NCI-H526 treated with DMSO at 0.1 percent for 48 hours (cell line): ENCODE data around the gene TLCD1.
"Not testable (repeated sequence)": the region's sequence is repeated elsewhere in the genome, so short reads cannot be mapped to it uniquely, and the experiment has no call there.

Experiments used
- DNase-seq: peaks from one replicate; lab custom pipeline; 2025; lab: John Stamatoyannopoulos, UW

Gene TLCD1

DNA sequence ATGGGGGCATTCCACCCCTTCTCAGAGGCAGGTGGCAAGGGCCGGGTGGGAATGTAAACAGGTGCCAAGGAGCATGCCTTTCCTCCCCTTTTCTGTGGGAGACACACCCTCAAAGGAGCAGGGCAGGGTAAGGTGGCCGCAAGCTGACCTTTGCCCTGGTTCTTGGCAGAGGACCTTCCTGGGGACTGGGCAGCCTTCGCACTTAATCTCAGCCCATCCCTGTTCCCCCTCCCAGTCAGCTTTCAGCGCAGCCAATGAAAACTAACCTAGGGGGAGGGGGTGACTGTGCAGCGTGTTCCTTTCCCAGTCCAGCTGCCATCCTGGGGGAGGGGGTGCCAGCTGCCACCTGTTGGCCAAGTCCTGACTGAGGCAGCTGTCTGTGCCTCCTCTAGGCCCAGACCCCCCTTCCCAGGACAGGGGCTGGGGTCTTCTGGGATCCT, 20.6 kb upstream of the TLCD1 start:
- DNase-seq, result peak; percentile 22

DNA sequence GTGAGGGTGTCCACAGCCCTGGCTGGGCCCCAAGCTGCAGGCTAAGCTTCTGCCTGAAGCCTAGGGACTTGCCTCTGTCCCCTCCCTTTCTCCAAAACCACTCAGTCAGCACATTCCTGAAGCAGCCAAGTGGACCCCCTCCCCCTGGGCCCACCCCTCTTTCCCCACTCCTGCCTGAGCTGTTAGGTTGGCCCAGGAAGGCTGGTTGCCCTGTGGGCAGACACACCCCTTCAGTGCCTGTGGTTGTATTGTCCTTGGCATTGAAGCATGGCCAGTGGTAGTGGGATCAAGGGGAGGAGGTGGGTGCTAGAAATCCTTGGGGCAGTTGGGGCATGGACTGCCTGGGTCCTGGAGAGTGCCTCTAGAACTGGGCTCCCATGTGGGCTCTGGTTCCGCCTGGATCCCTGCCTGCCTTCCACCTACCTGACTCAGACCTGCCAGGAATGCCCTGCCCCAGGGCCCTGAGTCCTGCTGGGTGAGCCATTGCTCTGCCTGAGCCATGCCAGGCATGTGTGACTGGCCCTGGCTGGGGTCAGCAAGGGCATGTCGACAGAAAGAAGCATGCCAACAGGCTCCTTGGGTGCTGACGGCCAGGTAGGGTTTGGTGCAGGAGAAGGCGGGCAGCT, 19.9 kb upstream of the TLCD1 start:
- DNase-seq, result no peak

DNA sequence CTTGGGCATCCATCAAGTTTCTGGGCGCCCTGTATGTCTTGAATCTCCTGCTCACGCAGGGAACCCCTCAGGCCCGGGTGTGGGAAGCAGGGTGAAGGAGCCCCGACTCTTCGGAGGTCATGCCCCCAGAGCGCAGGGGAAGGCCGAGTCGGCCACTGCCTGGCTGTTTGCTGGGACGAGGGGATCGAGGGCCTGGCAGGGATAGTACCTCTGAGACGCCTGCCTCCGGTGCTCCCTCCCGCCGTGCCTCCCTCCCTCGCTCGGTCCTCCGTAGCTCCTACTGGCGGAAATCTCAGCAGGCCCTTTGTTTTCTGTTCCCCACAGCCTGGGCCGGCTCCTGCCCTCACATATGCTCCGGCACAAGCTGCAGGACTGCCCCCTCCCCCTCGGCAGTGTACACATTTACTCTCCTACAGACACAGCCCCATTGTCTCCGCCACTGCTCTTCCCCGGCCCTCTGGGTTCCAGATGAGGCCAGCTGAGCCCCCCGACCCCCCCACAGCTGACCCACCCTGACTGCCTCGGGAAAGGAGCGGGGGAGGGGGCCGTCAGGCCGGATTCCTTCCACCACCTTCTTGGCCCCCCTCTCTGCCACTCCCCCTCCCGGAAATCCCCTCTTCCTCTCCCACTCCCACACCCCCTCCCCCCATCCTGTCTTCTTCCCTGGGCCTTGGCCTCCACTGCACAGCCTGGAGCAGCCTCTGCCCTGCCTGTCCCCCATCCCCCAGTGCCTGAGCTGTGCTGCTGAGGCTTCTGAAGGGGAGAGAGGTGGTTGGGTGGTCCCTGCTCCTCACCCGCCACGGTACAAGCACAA, 19.1 kb upstream of the TLCD1 start:
- DNase-seq, result peak; percentile 86

DNA sequence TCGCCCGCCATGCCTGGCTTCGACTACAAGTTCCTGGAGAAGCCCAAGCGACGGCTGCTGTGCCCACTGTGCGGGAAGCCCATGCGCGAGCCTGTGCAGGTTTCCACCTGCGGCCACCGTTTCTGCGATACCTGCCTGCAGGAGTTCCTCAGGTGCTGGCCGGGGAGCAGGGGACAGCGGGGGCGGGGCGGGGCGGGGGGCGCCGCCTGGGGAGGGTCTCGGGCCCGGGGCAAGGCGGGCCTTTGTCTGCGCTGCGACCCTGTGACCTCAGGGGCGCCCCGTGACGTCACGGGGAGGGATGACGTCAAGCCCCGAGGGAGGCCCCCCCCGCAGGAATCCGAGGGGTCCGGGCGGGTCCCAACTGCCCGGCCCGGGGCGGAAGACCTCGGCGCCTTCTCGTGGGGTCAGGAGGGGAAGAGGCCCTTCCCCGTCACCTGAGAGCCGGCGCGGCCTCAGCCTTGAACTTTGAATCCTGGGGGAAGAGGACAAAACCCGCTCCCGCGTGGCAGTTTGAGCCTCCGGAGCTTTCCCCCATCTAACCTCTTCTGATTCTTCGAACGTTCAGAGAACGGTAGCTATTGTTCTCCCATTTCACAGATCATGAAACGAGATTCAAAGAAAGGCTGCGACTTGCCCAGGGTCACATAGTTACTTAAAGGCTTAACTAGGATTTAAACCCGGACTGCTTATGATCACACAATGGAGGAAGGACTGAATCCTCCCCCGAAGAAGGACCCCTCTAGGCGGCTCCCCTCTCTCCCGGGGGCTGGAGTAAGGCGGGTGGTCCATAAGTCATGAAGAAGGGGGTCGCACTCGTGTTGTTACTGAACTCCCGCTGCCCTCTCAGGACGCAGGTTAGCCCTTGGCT, 18.3 kb upstream of the TLCD1 start:
- DNase-seq, result no peak

DNA sequence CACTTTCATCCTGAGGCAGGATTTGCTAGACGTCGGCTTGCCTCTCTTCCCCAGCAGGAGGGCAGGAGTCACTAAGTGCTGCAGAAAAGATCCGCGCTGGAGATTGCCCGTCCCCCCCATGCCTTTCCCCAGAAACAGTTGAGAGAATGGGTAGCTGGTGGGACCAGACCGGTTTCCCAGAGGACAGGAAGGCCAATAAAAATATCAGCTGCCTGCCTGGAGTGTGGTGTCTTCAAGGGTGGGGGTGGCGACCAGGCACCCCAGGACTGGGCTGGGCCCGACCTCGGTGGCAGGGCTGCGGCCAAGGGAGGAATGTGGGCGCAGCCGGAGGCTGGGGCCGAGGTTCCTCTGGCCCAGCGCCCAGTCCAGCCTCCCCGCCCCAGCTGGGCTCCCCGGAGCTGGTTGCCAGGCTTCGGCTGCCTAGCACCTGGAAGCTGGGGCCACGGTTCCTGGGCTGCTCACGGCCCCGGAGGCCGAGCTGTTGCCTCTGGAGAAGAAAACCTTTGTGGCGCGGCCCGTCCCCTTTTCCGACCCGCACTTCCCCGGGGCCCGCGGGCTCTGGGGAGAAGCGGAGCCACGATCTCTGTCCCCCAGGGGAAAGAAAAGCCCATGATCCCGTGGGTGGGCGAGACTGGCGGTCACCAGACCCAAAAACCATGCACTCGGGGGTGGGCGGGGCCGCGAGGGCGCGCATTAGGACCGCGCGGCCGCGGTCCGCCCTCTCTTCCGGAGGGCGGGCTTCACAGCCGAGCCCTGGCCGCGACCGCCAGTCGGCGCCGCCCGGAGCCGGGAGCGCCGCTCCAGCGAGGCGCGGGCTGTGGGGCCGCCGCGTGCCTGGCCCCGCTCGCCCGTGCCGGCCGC, 17.4 kb upstream of the TLCD1 start, which contains the start of gene TRAF4:
Gene TRAF4 (plus strand): TSS at position 769 of the 861 bp plus-strand sequence. CDS start 102 bp downstream, outside the sequence.
- peak; percentile 90 for DNase-seq

DNA sequence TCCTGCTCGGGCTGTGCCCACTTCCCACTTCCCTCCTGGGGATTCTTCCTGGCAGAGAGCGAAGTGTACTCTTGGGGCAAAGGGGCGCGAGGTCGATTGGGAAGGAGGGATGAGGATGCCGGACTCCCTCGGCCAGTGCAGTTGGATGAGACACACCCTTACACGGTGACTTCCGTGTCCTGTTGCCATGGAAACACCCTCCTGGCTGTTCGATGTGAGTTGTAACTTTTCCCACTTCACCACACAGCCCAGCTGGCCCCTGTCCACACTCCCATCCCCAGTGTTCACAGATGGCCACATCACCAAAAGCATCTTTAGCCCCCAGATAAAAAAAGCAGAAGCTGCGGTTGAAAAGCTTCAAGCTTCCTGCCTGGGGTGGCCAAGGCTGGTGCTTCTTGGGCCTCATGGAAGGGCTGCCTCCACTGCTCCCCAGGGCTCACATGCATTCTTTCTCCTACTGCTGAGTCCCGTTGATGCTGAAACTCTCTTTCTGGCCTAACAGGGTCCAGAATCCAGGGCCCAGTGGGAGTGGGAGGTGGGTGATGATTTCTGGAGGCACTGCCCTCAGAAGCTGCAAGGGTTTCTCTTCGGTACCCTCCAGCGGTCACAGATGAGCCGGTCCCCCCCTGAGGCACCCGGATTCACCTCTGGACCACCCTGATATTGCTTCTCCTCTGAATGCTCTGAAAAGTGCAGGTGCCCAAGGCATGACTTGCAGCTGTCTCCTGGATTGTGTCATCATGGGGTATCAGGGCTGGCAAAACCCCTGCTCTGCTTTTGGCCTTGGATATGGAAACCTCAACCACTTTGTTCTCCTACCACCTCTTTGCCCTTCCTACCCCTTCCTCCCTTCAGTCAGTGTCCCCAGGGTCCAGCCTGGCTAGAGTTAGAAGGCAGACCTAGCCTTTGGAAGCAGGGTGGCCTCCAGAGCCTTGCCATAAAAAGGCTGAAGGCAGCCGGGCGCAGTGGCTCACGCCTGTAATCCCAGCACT, 15.6 kb upstream of the TLCD1 start:
- no peak for DNase-seq

DNA sequence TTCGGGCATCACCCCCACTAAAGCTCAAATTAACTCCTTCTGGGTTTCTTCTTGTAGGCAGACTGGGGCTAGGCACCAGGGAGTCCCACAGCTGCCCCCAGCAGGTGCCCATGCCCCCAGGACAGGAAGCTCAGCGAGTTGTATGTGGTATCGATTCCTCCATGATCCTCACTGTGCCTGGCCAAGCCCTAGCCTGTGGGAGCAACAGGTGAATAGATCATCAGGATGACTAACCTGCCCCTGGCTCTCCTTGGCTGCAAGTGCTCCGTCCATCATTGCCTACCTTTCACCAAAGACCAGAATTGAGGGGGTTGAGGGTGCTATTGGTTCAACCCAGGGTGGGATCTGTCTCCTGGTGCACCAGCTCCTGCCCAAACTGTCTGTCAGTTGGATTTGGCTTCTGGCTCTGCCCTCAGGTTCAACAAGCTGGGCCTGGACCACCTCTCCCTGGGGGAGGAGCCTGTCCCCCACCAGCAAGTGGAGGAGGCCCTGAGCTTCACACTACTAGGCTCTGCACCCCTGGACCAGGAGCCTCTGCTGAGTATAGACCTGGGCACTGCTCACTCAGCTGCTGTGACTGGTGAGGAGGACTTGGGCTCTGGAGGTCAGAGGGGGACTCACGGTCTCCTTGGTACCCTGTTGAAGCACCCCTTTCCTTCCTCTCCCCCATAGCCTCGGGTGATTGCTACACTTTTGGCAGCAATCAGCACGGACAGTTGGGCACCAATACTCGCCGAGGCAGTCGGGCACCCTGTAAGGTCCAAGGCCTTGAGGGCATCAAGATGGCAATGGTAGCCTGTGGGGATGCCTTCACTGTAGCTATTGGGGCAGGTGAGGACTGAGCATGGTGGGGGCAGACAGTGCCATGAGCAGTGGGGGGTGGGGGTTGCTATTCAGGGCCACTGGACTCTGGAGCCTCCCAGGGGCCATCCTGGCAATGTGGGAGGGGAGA, 14.6 kb upstream of the TLCD1 start:
- no peak for DNase-seq

DNA sequence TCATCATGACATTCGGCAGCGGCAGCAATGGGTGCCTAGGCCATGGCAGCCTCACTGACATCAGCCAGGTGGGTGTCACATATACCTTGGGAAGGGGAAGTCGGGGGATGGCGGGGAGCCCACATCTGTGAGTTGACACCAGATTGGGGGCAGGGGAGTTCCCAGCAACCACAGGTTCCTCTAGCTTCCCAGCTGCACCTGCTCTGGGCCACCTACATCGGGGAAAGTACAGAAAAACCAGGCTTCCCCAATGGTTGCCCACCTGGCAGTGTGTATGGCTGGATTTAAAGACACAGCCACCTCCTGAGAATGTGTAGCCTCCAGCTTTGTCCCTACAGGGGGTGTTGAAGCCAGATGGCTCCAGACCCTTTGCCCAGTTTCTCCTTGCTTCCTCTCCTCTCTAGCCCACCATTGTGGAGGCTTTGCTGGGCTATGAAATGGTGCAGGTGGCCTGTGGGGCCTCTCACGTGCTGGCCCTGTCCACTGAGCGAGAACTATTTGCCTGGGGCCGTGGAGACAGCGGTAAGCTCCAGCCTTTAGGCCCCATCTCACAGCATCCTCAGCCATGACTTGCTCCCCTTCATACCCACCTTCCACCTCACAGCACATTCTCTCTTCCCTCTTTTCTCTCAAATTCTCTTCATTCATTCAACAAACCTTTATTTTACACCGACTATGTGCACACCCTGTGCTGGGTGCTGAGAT, 12.8 kb upstream of the TLCD1 start:
- DNase-seq, result no peak

DNA sequence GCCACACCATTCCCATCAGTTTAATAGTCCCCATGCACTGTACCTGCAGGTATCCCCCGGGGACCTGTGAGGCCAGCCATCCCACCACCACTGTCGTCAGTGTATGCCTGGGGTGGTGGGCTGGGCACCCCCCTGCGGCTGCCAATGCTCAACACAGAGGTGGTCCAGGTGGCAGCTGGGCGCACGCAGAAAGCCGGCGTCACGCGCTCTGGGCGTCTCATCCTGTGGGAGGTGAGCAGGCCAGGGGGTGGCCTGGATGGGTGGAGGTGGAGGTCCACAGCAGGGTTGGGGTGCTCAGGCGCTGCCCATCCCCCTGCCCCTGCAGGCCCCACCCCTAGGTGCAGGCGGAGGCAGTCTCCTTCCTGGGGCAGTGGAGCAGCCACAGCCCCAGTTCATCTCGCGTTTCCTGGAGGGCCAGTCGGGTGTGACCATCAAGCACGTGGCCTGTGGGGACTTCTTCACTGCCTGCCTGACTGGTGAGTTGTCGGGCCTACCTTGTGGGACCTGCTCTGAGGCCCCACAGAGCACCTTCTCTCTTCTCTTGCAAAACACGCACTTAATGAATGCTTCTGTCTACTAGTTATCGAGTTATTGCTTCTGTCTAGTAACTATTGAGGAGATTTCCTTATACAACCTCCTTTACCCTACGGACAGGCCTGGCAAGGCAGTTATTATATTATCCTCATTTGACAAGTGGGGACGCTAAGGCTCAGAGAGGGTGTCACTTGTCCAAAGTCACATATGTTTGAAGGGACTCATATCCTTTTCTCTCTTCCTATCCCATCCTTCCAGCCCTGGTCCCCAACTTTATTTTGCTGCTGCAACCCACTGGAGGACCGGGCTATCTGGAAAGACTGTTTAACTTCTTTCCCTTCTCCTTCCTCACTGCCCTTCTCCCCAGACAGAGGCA, 12.0 kb upstream of the TLCD1 start:
- peak; percentile 54 for DNase-seq

DNA sequence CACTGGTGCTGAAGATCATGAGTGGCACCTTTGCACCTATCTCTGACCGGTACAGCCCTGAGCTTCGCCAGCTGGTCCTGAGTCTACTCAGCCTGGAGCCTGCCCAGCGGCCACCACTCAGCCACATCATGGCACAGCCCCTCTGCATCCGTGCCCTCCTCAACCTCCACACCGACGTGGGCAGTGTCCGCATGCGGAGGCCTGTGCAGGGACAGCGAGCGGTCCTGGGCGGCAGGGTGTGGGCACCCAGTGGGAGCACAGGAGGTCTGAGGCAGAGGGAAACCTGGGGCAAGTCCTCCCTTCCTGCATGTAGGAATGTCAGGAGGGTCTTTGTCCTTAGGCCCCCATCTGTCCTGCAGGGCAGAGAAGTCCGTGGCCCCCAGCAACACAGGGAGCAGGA, 11.3 kb upstream of the TLCD1 start:
- DNase-seq, result no peak

DNA sequence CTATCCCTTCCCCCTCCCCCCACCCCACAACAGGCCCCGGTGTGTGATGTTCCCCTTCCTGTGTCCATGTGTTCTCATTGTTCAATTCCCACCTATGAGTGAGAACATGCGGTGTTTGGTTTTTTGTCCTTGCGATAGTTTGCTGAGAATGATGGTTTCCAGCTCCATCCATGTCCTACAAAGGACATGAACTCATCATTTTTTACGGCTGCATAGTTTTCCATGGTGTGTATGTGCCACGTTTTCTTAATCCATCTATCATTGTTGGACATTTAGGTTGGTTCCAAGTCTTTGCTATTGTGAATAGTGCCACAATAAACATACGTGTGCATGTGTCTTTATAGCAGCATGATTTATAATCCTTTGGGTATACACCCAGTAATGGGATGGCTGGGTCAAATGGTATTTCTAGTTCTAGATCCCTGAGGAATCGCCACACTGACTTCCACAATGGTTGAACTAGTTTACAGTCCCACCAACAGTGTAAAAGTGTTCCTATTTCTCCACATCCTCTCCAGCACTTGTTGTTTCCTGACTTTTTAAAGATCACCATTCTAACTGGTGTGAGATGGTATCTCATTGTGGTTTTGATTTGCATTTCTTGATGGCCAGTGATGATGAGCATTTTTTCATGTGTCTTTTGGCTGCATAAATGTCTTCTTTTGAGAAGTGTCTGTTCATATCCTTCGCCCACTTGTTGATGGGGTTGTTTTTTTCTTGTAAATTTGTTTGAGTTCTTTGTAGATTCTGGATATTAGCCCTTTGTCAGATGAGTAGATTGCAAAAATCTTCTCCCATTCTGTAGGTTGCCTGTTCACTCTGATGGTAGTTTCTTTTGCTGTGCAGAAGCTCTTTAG, 10.1 kb upstream of the TLCD1 start:
- not testable (repeated sequence) for DNase-seq

DNA sequence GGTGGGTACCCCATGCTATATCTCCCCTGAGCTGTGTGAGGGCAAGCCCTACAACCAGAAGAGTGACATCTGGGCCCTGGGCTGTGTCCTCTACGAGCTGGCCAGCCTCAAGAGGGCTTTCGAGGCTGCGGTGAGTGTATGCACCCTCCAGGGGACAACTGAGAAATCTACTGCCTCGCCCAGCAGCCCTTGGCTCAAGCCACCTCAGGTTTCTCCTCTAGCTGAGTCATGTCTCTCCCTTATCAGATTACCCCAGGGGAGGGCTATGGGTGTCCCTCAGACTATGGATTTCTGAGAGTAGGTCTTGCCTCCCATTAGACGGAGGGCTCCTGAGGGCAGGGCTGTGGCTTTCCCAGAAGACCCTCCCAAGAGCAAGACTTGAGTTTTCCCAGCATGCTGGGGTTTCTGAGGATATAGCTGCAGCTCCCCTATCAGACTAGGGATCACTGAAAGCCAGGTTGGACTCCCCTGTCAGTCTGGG, 9.2 kb upstream of the TLCD1 start:
- no peak for DNase-seq

DNA sequence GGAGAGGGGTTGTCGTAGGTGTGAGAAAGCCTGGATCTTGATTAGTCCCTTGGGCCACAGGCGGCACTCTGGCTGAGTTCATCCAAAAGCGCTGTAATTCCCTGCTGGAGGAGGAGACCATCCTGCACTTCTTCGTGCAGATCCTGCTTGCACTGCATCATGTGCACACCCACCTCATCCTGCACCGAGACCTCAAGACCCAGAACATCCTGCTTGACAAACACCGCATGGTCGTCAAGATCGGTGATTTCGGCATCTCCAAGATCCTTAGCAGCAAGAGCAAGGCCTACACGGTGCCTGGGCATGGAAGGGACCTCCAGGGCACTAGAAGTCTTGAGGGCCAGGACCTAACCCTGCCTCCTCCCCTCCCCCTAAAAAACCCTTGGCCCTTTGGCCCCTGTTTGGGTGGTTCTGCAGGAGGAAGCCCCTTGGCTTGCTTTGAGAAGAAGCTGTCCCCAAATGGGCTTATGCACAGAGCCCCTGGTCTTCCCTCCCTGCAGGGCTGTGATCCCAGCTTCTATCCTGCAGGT, 8.7 kb upstream of the TLCD1 start:
- DNase-seq, result no peak

DNA sequence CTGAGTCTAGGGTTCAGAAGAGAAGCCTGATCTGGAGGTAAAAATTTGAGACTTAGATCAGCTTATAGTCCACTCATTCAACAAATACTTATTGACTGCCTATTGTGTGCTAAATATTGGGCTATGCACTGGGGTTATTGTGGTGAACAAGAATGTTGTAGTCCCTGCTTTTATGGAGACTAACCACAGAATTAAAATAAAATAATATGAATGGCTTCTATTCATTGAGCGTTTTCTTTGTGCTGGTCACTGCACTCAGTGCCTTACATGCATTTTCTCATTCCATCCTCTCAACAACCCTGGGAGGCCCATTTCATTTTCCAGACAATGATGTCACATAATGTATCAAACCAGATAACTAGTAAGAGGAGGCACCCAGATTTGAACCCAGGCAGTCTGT, 7.3 kb upstream of the TLCD1 start:
- no peak for DNase-seq

DNA sequence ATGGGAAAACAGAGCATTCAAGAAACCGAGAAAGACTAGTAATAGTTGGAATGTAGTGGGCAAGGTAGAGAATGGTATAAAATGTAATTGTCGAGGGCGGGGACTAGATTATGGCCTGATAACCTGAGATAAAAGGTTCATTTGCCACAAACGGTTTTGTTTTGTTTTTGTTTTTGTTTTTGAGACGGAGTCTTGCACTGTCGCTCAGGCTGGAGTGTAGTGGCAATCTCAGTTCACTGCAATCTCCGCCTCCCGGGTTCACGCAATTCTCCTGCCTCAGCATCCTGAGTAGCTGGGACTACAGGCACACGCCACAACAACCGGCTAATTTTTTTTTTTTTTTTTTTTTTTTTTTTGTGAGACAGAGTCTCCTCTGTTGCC, 3.9 kb upstream of the TLCD1 start:
- no peak for DNase-seq
